Naive thymus-derived CD8-positive, alpha-beta T cell (primary cell): ENCODE measurements around the gene ASF1B. TPM values are rescaled to one million over a fixed set of nuclear protein-coding genes. Genes with fewer than 3 reads are reported as not detected.
A peak's percentile ranks its signal among the peaks of the same experiment; 100 is the strongest.

Source experiments
- ATAC-seq, 2 donors: fragments of 150-1000 bp; cut with Tn5 transposase in 1 of 2; sonication (Bioruptor Pico), chemical (Tn5 transposase) in 1 of 2; 1 replicate in 1 of 2; 2 replicates in 1 of 2; pipeline ENCODE4 v1.10.0; 2021; ENCODE audit warnings: mild to moderate bottlenecking in 2 of 2, moderate library complexity in 2 of 2
- POLR2A ChIA-PET: fragments of 350-600 bp; sonication (Branson Sonifier 250); formaldehyde crosslinking; loops from one replicate; lab custom pipeline; 2021; ENCODE audit warnings: antibody characterized with exemption; lab: Charles Lee
- DNase-seq, 10 donors: peaks; one replicate each; pipeline versions ENCODE4 v3.0.0 to v3.0.0-alpha.2; 2020 to 2022
- H3K27ac Mint-ChIP-seq, 10 donors: one replicate each; pipeline ENCODE4 v1.8.0; 2020 to 2022; ENCODE audit warnings: mild to moderate bottlenecking in 10 of 10, mixed read lengths in 10 of 10, moderate library complexity in 4 of 10, inconsistent platforms in 1 of 10
- H3K27me3 Mint-ChIP-seq, 5 donors: one replicate each; pipeline ENCODE4 v1.8.0; 2021 to 2022; ENCODE audit warnings: mixed read lengths in 5 of 5
- H3K36me3 Mint-ChIP-seq, 3 donors: one replicate each; pipeline ENCODE4 v1.8.0; 2020 to 2022; ENCODE audit warnings: mixed read lengths in 3 of 3, mild to moderate bottlenecking in 2 of 3, inconsistent platforms in 1 of 3
- H3K4me1 Mint-ChIP-seq, 4 donors: one replicate each; pipeline ENCODE4 v1.8.0; 2021 to 2022; ENCODE audit warnings: mixed read lengths in 4 of 4
- H3K4me3 Mint-ChIP-seq, 10 donors: one replicate each; pipeline ENCODE4 v1.8.0; 2020 to 2022; ENCODE audit warnings: mild to moderate bottlenecking in 10 of 10, mixed read lengths in 10 of 10, moderate library complexity in 6 of 10, inconsistent platforms in 1 of 10
- H3K9me3 Mint-ChIP-seq, 9 donors: one replicate each; pipeline ENCODE4 v1.8.0; 2020 to 2022; ENCODE audit warnings: mixed read lengths in 9 of 9, mild to moderate bottlenecking in 3 of 9, inconsistent platforms in 1 of 9, moderate library complexity in 1 of 9
- polyA plus RNA-seq, 3 donors: library from polyadenylated mRNA; unstranded; fragments of 300-500 nt; fragmentation: Illumina TruSeq; gene quantifications; one replicate each; pipeline ENCODE4 v1.2.3, GENCODE V29; 2021
- total RNA-seq, 8 experiments: library from RNA in 2 of 8; stranded (reverse) in 2 of 8; gene quantifications; one replicate each; pipeline ENCODE4 v1.2.3 and lab custom pipeline; 2021 to 2026

Gene ASF1B
- total and polyA plus RNA-seq, 5 experiments from 2014 or later: 2.3 to 4.6 (median 3.7) TPM

GRCh38 chr19:14168259-14168972 is 32.0 kb upstream of the ASF1B start:
- H3K4me1 Mint-ChIP-seq: peaks cover 20 to 33% (median 25%) of the 10 kb centered on the region in 4 donors
- peak overlapping the region; percentile 11 to 94 (median 78) for H3K27ac Mint-ChIP-seq
- DNase-seq: no peak
- no peaks in the 10 kb centered on the region for H3K9me3 Mint-ChIP-seq
- no peak for ATAC-seq
- peak overlapping the region; percentile 20 to 93 (median 59) for H3K4me3 Mint-ChIP-seq
- POLR2A ChIA-PET: interaction anchor here (0.5 to 3.6 kb wide), 5 partner anchors 19 to 247 kb away, joined by 3 to 33 read pairs (median 4); partner anchors contain the start of gene ASF1B
- H3K36me3 Mint-ChIP-seq: peaks cover 0 to 25% (median 20%) of the 10 kb centered on the region in 3 donors
- H3K27me3 Mint-ChIP-seq: no peaks in the 10 kb centered on the region

DNA sequence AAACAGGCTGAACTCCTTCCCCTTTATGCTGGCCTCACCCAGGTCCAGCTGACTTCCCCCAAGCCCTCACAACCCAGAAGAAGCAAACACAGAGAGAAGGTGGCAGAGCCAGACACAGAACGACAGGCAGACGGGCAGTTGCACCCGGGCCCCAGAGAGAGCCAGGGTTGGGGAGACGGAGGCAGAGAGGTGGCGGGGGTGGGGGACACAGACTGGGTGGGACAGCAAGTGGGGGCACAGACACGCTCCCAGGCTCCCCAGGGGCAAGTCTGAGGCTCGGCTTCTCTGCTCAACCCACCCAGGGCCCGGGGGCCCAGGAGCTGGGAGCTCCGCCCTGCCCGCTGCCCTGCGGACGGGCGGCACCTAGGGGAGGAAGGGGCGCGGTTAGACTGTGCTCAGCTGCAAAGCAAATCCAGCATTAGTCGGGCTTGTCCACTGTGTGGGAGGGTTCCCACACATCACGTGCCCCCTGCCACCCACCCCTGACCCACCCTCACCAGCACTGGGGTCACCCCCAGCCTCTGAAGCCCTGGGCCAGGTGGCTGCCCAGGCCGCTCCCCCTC is 31.3 kb upstream of the ASF1B start:
- H3K4me1 Mint-ChIP-seq: peaks cover 20 to 33% (median 25%) of the 10 kb centered on the region in 4 donors

GRCh38 chr19:14166999-14167575 is 30.7 kb upstream of the ASF1B start:
- H3K4me3 Mint-ChIP-seq: peak overlapping the region; percentile 76 to 93 (median 89)
- H3K27me3 Mint-ChIP-seq: no peaks in the 10 kb centered on the region
- DNase-seq: peak in 2 of 10 donors; percentile 21 to 35
- POLR2A ChIA-PET: interaction anchor here (0.6 to 3.6 kb wide), 9 partner anchors 9 to 606 kb away, joined by 3 to 33 read pairs (median 3); partner anchors contain the start of gene ASF1B
- ATAC-seq: peak; percentile 37 to 38
- H3K36me3 Mint-ChIP-seq: peaks cover 0 to 23% (median 22%) of the 10 kb centered on the region in 3 donors
- H3K4me1 Mint-ChIP-seq: peaks cover 20 to 33% (median 25%) of the 10 kb centered on the region in 4 donors
- peak overlapping the region; percentile 90 to 97 (median 93) for H3K27ac Mint-ChIP-seq
- no peaks in the 10 kb centered on the region for H3K9me3 Mint-ChIP-seq

More for the DNA sequence above, 31.3 kb upstream of the ASF1B start:
- Mint-ChIP-seq H3K4me3 (peak overlapping the region; percentile 76 to 93 (median 89)), H3K9me3 (no peaks in the 10 kb centered on the region), H3K27me3 (no peaks in the 10 kb centered on the region), H3K36me3 (peaks cover 0 to 25% (median 22%) of the 10 kb centered on the region in 3 donors), H3K27ac (peak overlapping the region; percentile 74 to 97 (median 92))
- ATAC-seq: peak; percentile 77 to 83
- DNase-seq: peak in 6 of 10 donors; percentile 17 to 42 (median 30)
- POLR2A ChIA-PET: interaction anchor here (0.5 to 3.6 kb wide), 7 partner anchors 19 to 606 kb away, joined by 3 to 33 read pairs (median 4); partner anchors contain the start of gene ASF1B

DNA sequence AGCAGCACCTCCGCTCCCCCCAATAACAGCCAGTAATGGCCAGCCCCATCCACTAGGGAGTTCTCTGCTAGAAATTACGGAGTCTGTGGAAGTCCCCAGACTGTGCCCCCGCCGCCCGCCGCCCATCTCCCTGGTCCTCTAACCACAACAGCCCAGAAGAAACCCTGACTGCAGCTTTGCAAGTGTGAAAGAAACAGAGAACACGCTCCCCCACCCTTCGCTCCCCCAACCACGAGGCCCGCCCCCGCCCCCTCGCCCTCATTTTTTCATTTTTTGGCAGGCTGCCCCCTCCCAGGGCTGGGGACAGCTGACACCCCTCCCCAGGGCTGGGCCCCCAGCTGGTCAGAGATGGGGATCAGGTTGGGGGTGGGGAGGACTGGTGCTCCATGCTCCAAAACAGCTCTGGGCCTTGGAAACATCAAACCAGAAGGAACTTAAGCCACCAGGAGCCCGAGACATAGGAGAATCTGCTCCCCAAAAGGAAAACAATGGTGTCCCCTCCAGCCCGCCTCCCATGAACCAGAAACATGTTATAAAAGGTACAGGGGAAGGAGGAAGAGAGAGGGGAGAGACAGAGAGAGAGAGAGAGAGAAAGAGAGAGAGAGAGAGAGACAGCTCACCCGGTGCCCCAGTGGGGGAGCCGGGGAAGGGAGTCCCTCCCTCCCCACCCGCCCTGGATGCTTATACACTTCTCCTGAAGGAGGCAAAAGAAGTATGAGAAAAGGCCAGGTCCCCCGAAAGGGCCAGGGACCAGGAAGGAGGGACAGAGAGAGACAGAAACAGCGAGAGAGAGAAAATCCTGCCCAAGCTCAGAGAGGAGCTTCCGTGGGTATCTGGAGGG is 29.8 kb upstream of the ASF1B start:
- H3K4me3 Mint-ChIP-seq: peak overlapping the region; percentile 76 to 93 (median 89)
- no peaks in the 10 kb centered on the region for H3K27me3 Mint-ChIP-seq
- H3K36me3 Mint-ChIP-seq: peaks cover 0 to 20% (median 18%) of the 10 kb centered on the region in 3 donors
- H3K9me3 Mint-ChIP-seq: no peaks in the 10 kb centered on the region
- H3K4me1 Mint-ChIP-seq: peaks cover 20 to 33% (median 25%) of the 10 kb centered on the region in 4 donors
- peak; percentile 29 to 43 for ATAC-seq
- peak overlapping the region; percentile 90 to 97 (median 93) for H3K27ac Mint-ChIP-seq
- POLR2A ChIA-PET: interaction anchor here (0.6 to 3.6 kb wide), 10 partner anchors 8 to 392 kb away, joined by 3 to 33 read pairs (median 3); partner anchors contain the start of gene ASF1B
- peak in 5 of 10 donors; percentile 25 to 45 (median 34) for DNase-seq

DNA sequence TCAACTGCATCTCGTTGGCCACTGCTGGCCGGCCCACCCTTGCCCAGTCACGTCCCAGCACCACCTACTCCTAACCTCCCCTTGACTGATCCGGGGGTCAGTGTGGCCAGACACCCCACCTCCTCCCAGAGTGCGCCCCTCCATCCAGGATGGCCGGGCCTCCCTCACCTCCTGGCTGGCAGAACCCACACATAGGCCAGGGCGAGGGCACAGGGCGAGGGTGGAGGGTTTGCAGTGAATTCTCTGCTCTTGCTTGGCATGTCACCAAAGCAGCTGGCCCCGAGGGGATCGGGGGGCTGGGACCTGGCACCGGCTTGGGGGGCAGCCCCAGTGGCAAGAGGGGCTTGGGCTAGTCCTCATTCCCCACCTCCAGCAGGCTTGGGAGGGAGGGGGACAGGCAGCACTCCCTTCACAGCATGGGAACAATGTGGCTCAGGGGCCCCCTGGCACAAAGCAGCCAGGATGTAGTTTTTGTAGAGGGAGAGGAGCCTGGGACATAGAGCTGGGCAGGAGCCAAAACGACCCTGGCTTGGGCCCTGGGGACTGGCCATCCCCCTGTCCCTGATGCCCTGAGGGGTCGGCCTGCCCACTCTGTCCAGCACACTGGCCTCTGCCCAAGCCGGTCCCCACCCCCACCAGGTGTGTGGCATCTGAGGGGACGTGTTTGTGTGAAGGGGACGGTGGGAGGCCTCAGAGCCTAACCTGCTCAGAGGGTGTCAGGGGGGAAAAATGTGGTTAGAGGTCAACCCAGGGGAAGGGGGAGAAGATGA is 28.5 kb upstream of the ASF1B start:
- ATAC-seq: no peak
- H3K4me3 Mint-ChIP-seq: peak overlapping the region in 1 of 10 donors; percentile 93
- peaks cover 0 to 7% (median 5%) of the 10 kb centered on the region in 3 donors for H3K36me3 Mint-ChIP-seq
- H3K4me1 Mint-ChIP-seq: peaks cover 20 to 33% (median 25%) of the 10 kb centered on the region in 4 donors
- POLR2A ChIA-PET: interaction anchor here (0.6 to 1.2 kb wide), 2 partner anchors 12 to 273 kb away, joined by 3 to 6 read pairs; no protein-coding TSS in a partner anchor
- no peaks in the 10 kb centered on the region for H3K27me3 Mint-ChIP-seq
- H3K27ac Mint-ChIP-seq: peak overlapping the region in 4 of 10 donors; percentile 10 to 69 (median 30)
- no peak for DNase-seq
- no peaks in the 10 kb centered on the region for H3K9me3 Mint-ChIP-seq

DNA sequence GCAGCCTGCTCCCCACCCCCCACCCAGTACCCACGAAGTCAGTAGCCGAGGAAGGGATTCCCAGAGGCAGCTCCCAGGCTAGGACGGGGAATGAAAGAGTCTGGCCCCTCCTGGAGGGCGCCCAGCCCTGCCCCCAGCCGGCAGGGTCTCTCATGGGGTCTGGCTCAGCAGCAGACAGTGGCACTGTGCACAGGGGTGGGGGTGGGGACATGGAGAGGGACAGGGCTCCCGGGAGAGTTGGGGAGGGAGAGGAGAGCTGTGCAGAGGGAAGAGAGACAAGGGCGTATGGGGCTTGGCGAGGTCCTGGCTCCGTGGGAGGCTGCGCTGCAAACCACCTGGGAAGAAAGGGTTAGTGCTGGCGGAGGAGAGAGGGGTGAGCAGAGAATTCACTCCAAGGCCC is 27.7 kb upstream of the ASF1B start:
- no peaks in the 10 kb centered on the region for H3K9me3 Mint-ChIP-seq
- H3K27ac Mint-ChIP-seq: no peak overlapping the region
- peaks cover 18 to 33% (median 25%) of the 10 kb centered on the region in 4 donors for H3K4me1 Mint-ChIP-seq
- no peak for DNase-seq
- H3K27me3 Mint-ChIP-seq: no peaks in the 10 kb centered on the region
- POLR2A ChIA-PET: interaction anchor here (0.6 kb wide), 1 partner anchor 27 kb away, joined by 3 read pairs; no protein-coding TSS in a partner anchor
- no peak overlapping the region for H3K4me3 Mint-ChIP-seq
- peaks cover 0 to 3% (median under 1%) of the 10 kb centered on the region in 3 donors for H3K36me3 Mint-ChIP-seq
- no peak for ATAC-seq

DNA sequence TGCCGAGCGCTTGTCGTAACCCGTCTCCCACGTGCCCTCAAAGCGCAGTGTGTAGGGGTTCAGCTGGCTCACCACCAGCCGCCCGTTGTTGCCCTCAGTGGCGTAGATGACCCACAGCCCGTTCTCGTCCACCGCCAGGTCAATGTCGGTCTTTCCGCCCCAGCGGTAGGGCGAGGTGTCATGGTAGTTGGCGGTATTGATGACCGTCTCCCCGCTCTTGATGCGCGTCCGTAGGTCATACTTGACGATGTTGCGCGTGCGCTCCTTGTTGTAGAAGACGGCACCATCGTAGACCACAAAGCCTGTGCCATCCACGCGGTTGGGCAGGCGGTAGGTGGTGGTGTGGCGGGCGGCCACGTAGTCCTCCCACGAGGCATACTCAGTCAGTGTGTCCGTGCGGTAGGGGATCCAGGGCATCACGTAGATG is 26.5 kb upstream of the ASF1B start:
- H3K4me1 Mint-ChIP-seq: peaks cover 12 to 24% (median 19%) of the 10 kb centered on the region in 4 donors
- POLR2A ChIA-PET: no interaction called here
- no peak overlapping the region for H3K4me3 Mint-ChIP-seq
- DNase-seq (no peak), ATAC-seq (no peak)
- H3K27me3 Mint-ChIP-seq: no peaks in the 10 kb centered on the region
- no peaks in the 10 kb centered on the region for H3K9me3 Mint-ChIP-seq
- H3K36me3 Mint-ChIP-seq: peaks cover 0 to 7% (median 3%) of the 10 kb centered on the region in 3 donors
- peak overlapping the region in 2 of 10 donors; percentile 15 to 47 for H3K27ac Mint-ChIP-seq

GRCh38 chr19:14161305-14161704 is 24.9 kb upstream of the ASF1B start:
- no peak overlapping the region for H3K4me3 Mint-ChIP-seq
- ATAC-seq (no peak), DNase-seq (no peak)
- peaks cover 0 to 14% (median 5%) of the 10 kb centered on the region in 3 donors for H3K36me3 Mint-ChIP-seq
- no peak overlapping the region for H3K27ac Mint-ChIP-seq
- peaks cover 1 to 9% (median 7%) of the 10 kb centered on the region in 4 donors for H3K4me1 Mint-ChIP-seq
- H3K27me3 Mint-ChIP-seq: no peaks in the 10 kb centered on the region
- H3K9me3 Mint-ChIP-seq: no peaks in the 10 kb centered on the region
- POLR2A ChIA-PET: interaction anchor here (0.6 to 1.4 kb wide), 3 partner anchors 11 to 277 kb away, joined by 3 to 6 read pairs (median 5); no protein-coding TSS in a partner anchor

DNA sequence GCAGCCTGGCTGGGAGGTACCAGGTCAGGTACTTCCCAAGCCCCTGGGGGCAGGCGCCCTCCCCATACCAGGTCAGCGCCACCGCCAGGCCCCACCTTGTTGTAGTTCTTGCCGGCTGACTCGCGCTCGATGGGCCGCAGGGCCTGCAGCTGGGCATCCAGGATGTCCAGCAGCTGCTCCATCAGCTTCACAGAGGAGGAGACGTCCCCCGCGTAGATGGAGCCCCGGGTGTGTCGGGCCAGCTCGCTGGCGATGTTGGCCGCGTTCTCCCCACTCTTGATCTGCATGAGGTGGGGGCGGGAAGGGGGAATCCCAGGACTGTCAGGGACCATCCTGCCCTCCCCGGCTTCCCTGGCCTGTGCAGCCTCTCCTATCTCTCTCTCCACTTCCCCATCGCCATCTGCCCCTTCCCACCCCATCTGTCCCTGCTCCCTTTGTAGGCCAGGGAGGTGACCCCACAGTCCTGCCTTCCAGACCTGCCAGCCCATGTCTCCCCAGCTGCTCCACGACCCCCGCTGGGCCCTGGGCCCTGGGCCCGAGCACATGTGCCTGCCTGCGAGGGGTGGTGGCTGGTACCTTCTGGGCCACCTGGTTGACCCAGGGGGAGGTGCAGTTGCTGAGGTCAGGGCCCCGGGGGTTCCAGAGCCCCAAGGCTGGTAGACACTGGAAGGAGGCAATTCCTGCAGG is 23.8 kb upstream of the ASF1B start:
- ATAC-seq: no peak
- no peaks in the 10 kb centered on the region for H3K9me3 Mint-ChIP-seq
- POLR2A ChIA-PET: interaction anchor here (0.6 to 1.4 kb wide), 3 partner anchors 10 to 12 kb away, joined by 3 to 5 read pairs (median 3); no protein-coding TSS in a partner anchor
- no peaks in the 10 kb centered on the region for H3K4me1 Mint-ChIP-seq
- peaks cover 0 to 18% (median 5%) of the 10 kb centered on the region in 3 donors for H3K36me3 Mint-ChIP-seq
- no peaks in the 10 kb centered on the region for H3K27me3 Mint-ChIP-seq
- no peak for DNase-seq
- H3K27ac Mint-ChIP-seq: no peak overlapping the region
- H3K4me3 Mint-ChIP-seq: no peak overlapping the region

GRCh38 chr19:14159059-14159458 is 22.7 kb upstream of the ASF1B start:
- POLR2A ChIA-PET: interaction anchor here (0.6 to 1.5 kb wide), 3 partner anchors 11 to 36 kb away, joined by 3 to 6 read pairs (median 3); no protein-coding TSS in a partner anchor
- no peaks in the 10 kb centered on the region for H3K9me3 Mint-ChIP-seq
- no peaks in the 10 kb centered on the region for H3K27me3 Mint-ChIP-seq
- H3K27ac Mint-ChIP-seq: peak overlapping the region in 2 of 10 donors; percentile 22 to 44
- no peaks in the 10 kb centered on the region for H3K4me1 Mint-ChIP-seq
- no peak for DNase-seq
- ATAC-seq: no peak
- H3K4me3 Mint-ChIP-seq: no peak overlapping the region
- peaks cover 0 to 22% (median 5%) of the 10 kb centered on the region in 3 donors for H3K36me3 Mint-ChIP-seq
